Tibial nerve (tissue), 4 donors: ENCODE results near the gene FBXO8. TPM values are rescaled to one million over a fixed set of nuclear protein-coding genes. Genes with fewer than 3 reads are reported as not detected.

Experiments used
- DNase-seq, 2 donors: peaks; one replicate each; pipeline ENCODE4 v3.0.0-alpha.2; 2019; ENCODE audit warnings: low spot score in 2 of 2
- H3K27ac ChIP-seq, 4 donors: fragments of 200-600 bp; sonication (generic) in 3 of 4; one replicate each; pipeline ENCODE4 v1.5.1; 2017 to 2019; ENCODE audit warnings: mild to moderate bottlenecking in 1 of 4
- H3K27me3 ChIP-seq, 2 donors: fragments of 200-600 bp; sonication (generic) in 1 of 2; one replicate each; pipeline versions ENCODE4 v1.5.1 to v1.6.0; 2017 to 2019
- H3K36me3 ChIP-seq, 3 donors: fragments of 200-600 bp; sonication (generic); one replicate each; pipeline ENCODE4 v1.5.1; 2018 to 2019
- H3K4me1 ChIP-seq, 4 donors: fragments of 200-600 bp; sonication (generic) in 3 of 4; one replicate each; pipeline ENCODE4 v1.5.1; 2017 to 2019
- H3K4me3 ChIP-seq, 4 donors: fragments of 200-600 bp; sonication (generic) in 3 of 4; one replicate each; pipeline ENCODE4 v1.5.1; 2017 to 2019; ENCODE audit warnings: mild to moderate bottlenecking in 1 of 4, moderate library complexity in 1 of 4
- H3K9me3 ChIP-seq, 4 donors: fragments of 200-600 bp; sonication (generic) in 3 of 4; one replicate each; pipeline ENCODE4 v1.5.1; 2017 to 2019
- EP300 ChIP-seq, 2 donors: sonication (generic); formaldehyde crosslinking; IDR thresholded peaks; one replicate each; pipeline ENCODE4 v1.6.1; 2017; ENCODE audit warnings: antibody characterized with exemption in 2 of 2, mild to moderate bottlenecking in 1 of 2
- POLR2A ChIP-seq, 2 donors: fragments of 450-650 bp; IDR thresholded peaks; one replicate each; pipeline ENCODE4 v1.6.1; 2017; ENCODE audit warnings: antibody characterized with exemption in 2 of 2, mild to moderate bottlenecking in 2 of 2, moderate library complexity in 2 of 2
- WGBS, 2 donors: methylation state at CpG; one replicate each; pipeline ENCODE4 v1.1.5; 2018; 5-methylcytosine and 5-hydroxymethylcytosine counted together
- total RNA-seq, 4 donors: library from RNA; depleted of rRNA; stranded (reverse); fragments of >200 nt; gene quantifications; one replicate each; pipeline ENCODE4 v1.1.0, GENCODE V29; 2016
- TF ChIP-seq, protein P1 (sequence below), 5 experiments: fragments of 200-600 bp in 3 of 5; fragments of 450-650 bp in 2 of 5; sonication (generic) in 3 of 5; IDR thresholded peaks; one replicate each; pipeline ENCODE4 v1.5.1; 2016 to 2019; ENCODE audit warnings: antibody characterized with exemption in 5 of 5, mild to moderate bottlenecking in 3 of 5, moderate library complexity in 2 of 5

Gene FBXO8
- total RNA-seq, 4 donors from 2014 or later, result 25.3 to 34.3 (median 30.3) TPM

DNA sequence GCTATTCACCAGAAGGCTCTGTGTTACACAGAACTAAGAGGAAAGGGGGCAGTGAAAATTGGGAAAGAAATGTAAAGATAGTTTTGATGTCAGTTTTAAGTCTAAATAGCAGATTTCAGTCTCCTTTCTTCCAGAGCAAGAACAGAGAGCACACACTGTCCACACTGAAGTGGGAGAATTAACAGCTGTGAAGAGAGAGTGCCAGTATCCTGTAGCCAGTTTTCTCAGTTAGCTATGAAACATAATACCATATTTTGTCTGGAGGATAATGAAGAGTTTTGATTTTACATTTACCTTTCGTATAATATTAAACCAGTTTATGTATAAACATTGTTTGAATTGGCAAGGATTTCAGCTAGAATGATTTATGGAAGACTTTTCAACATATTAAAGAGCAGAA, 35.1 kb downstream of the FBXO8 start:
- no peak for DNase-seq
- no peaks in the 10 kb centered on the region for H3K36me3 ChIP-seq
- WGBS, 2 donors, result 64 to 78% methylated on average over 1 of the region's 1 CpG
- TF ChIP-seq, protein P1, sequence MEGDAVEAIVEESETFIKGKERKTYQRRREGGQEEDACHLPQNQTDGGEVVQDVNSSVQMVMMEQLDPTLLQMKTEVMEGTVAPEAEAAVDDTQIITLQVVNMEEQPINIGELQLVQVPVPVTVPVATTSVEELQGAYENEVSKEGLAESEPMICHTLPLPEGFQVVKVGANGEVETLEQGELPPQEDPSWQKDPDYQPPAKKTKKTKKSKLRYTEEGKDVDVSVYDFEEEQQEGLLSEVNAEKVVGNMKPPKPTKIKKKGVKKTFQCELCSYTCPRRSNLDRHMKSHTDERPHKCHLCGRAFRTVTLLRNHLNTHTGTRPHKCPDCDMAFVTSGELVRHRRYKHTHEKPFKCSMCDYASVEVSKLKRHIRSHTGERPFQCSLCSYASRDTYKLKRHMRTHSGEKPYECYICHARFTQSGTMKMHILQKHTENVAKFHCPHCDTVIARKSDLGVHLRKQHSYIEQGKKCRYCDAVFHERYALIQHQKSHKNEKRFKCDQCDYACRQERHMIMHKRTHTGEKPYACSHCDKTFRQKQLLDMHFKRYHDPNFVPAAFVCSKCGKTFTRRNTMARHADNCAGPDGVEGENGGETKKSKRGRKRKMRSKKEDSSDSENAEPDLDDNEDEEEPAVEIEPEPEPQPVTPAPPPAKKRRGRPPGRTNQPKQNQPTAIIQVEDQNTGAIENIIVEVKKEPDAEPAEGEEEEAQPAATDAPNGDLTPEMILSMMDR (IDR thresholded peaks at IDR 0.05), result no peak
- TF ChIP-seq POLR2A (IDR thresholded peaks at IDR 0.05) (no peak), EP300 (IDR thresholded peaks at IDR 0.05) (no peak)
- H3K4me3 ChIP-seq, result no peak overlapping the region
- no peak overlapping the region for H3K27ac ChIP-seq
- H3K4me1 ChIP-seq, result no peaks in the 10 kb centered on the region
- H3K9me3 ChIP-seq, result no peaks in the 10 kb centered on the region
- no peaks in the 10 kb centered on the region for H3K27me3 ChIP-seq

- no peaks in the 10 kb centered on the region for H3K27me3 ChIP-seq
- no peaks in the 10 kb centered on the region for H3K36me3 ChIP-seq
- TF ChIP-seq EP300 (IDR thresholded peaks at IDR 0.05), result no peak
- TF ChIP-seq, protein P1 (IDR thresholded peaks at IDR 0.05), result no peak
- no peak for TF ChIP-seq POLR2A (IDR thresholded peaks at IDR 0.05)
- no peak overlapping the region for H3K27ac ChIP-seq
- H3K4me1 ChIP-seq, result no peaks in the 10 kb centered on the region
- H3K9me3 ChIP-seq, result no peaks in the 10 kb centered on the region
- no peak overlapping the region for H3K4me3 ChIP-seq
- WGBS, 2 donors, result 95 to 100% methylated on average over 1 of the region's 1 CpG
- no peak for DNase-seq
These were observed 37.8 kb downstream of the FBXO8 start for GRCh38 chr4:174245714-174246113.

DNA sequence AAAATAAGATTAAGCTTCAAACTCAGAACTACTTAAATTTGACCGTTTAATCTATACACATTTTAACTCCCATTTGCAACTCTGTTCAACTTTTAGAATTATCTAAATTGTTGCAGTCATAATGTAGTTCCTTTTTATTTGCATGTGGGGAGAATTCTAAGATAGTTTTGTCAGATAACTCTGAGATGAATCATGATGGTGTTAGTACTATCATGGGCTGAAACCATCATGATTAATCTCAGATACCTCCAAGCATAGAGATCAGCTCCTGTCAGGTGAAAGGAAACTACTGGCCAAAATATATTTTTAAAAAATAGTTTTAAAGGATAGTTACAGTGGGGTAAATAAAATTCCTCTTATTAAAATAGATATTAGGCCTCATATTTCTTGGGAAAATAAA, 39.0 kb downstream of the FBXO8 start:
- H3K9me3 ChIP-seq, result no peaks in the 10 kb centered on the region
- TF ChIP-seq POLR2A (IDR thresholded peaks at IDR 0.05), result no peak
- TF ChIP-seq, protein P1 (IDR thresholded peaks at IDR 0.05), result no peak
- TF ChIP-seq EP300 (IDR thresholded peaks at IDR 0.05), result no peak
- H3K36me3 ChIP-seq, result no peaks in the 10 kb centered on the region
- DNase-seq, result no peak
- H3K4me1 ChIP-seq, result no peaks in the 10 kb centered on the region
- no peaks in the 10 kb centered on the region for H3K27me3 ChIP-seq
- no peak overlapping the region for H3K4me3 ChIP-seq
- WGBS, 2 donors, result 89 to 91% methylated on average over 1 of the region's 1 CpG
- no peak overlapping the region for H3K27ac ChIP-seq

- Histone ChIP-seq H3K4me1 (no peaks in the 10 kb centered on the region), H3K36me3 (peaks cover 0 to 20% (median 0%) of the 10 kb centered on the region in 3 donors), H3K27me3 (no peaks in the 10 kb centered on the region), H3K4me3 (no peak overlapping the region), H3K27ac (no peak overlapping the region), H3K9me3 (no peaks in the 10 kb centered on the region)
- DNase-seq, result no peak
- TF ChIP-seq, protein P1 (IDR thresholded peaks at IDR 0.05), result no peak
- TF ChIP-seq POLR2A (IDR thresholded peaks at IDR 0.05), result no peak
- no peak for TF ChIP-seq EP300 (IDR thresholded peaks at IDR 0.05)
- WGBS, 2 donors, result 79 to 81% methylated on average over 3 of the region's 3 CpGs
These were observed 42.3 kb downstream of the FBXO8 start for GRCh38 chr4:174241162-174241561.

- Histone ChIP-seq H3K27ac (no peak overlapping the region), H3K27me3 (no peaks in the 10 kb centered on the region), H3K4me3 (no peak overlapping the region), H3K4me1 (no peaks in the 10 kb centered on the region), H3K36me3 (peaks cover 0 to 39% (median 0%) of the 10 kb centered on the region in 3 donors), H3K9me3 (no peaks in the 10 kb centered on the region)
- WGBS, 2 donors, result 77 to 94% methylated on average over 3 of the region's 3 CpGs
- no peak for DNase-seq
- no peak for TF ChIP-seq EP300 (IDR thresholded peaks at IDR 0.05)
These were observed 47.1 kb downstream of the FBXO8 start for GRCh38 chr4:174236359-174236758.

DNA sequence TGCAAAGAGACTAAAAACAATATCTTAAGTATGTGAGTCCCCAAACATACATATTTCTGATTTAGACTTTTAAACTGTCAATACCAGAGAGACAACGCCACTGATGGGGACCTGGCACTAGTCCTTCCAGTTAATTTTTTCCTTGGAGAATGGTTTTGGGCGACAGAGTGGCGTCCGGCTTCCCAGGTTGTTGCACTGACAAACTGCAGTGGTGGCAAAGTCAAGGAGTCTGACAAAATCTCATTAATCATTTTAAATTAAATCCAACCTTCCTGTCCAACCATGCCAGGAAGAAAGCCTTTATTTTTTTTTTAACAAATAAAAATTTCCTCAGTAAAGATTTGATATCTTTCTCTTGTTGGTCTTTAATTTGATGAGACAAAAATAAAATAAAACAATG, 52.8 kb downstream of the FBXO8 start:
- no peak for DNase-seq
- H3K4me1 ChIP-seq, result no peaks in the 10 kb centered on the region
- peaks cover 0 to 15% (median 0%) of the 10 kb centered on the region in 3 donors for H3K36me3 ChIP-seq
- no peaks in the 10 kb centered on the region for H3K9me3 ChIP-seq
- WGBS, 2 donors, result 84 to 88% methylated on average over 4 of the region's 4 CpGs
- H3K4me3 ChIP-seq, result no peak overlapping the region
- peaks cover 0 to 11% of the 10 kb centered on the region in 2 donors for H3K27me3 ChIP-seq
- TF ChIP-seq POLR2A (IDR thresholded peaks at IDR 0.05), result no peak
- TF ChIP-seq EP300 (IDR thresholded peaks at IDR 0.05), result no peak
- TF ChIP-seq, protein P1 (IDR thresholded peaks at IDR 0.05), result no peak
- no peak overlapping the region for H3K27ac ChIP-seq
